Measurements from ENCODE around the gene CALHM1. TPM values are rescaled to one million over a fixed set of nuclear protein-coding genes. Genes with fewer than 3 reads are reported as not detected.

Gene CALHM1
- polyA plus RNA-seq, 2 donors = not detected

DNA sequence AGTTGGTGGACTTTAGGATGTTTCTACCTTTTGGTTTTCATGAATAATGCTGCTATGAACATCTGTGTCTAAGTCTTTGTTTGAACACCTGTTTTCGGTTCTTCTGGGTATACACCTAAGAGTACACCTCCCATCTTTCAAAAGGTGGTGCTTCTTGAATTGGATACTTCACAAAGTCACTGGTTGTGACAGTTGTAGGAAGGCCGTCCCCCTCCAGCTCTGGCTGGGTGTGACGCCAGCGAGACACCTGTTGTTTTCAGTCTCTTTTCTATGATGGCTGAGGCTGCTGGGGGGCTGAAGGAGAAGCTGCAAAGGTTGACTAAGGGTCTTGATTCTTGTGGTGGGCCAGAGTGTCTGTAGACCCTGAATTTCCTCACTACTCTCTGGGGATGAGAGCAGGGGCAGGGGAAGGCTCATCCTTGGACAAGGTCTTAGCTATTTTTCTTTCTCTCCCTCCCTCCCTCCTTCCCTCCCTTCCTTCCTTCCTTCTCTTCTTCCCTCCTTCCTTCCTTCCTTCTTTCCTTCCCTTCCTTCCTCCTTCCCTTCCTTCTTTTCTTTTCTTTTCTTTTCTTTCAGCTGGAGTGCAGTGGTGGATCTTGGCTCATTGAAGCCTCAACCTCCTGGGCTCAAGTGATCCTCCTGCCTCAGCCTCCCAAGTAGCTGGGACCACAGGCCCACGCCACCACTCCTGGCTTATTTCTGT, 40.4 kb upstream of the CALHM1 start:
- WGBS, 2 donors = 72 to 77% methylated on average over 5 of the region's 5 CpGs
- Histone ChIP-seq H3K27me3 (ENCODE audit: control insufficient read depth in 1 of 2, insufficient read depth in 2 of 2, low read length in 2 of 2) (peaks cover 0 to 6% of the 10 kb centered on the region in 2 donors), H3K9me3 (ENCODE audit: control insufficient read depth in 2 of 2, insufficient read depth in 1 of 2, low read depth in 1 of 2, low read length in 1 of 2) (no peaks in the 10 kb centered on the region), H3K36me3 (ENCODE audit: control insufficient read depth in 2 of 2, insufficient read depth in 2 of 2, low read length in 1 of 2) (no peaks in the 10 kb centered on the region), H3K27ac (ENCODE audit: low read depth in 2 of 2, low read length in 1 of 2) (no peak overlapping the region), H3K4me1 (ENCODE audit: control insufficient read depth in 2 of 2, insufficient read depth in 2 of 2, low read length in 1 of 2) (peaks cover 2 to 5% of the 10 kb centered on the region in 2 donors), H3K4me3 (ENCODE audit: low read depth in 1 of 2, low read length in 2 of 2) (no peak overlapping the region)

DNA sequence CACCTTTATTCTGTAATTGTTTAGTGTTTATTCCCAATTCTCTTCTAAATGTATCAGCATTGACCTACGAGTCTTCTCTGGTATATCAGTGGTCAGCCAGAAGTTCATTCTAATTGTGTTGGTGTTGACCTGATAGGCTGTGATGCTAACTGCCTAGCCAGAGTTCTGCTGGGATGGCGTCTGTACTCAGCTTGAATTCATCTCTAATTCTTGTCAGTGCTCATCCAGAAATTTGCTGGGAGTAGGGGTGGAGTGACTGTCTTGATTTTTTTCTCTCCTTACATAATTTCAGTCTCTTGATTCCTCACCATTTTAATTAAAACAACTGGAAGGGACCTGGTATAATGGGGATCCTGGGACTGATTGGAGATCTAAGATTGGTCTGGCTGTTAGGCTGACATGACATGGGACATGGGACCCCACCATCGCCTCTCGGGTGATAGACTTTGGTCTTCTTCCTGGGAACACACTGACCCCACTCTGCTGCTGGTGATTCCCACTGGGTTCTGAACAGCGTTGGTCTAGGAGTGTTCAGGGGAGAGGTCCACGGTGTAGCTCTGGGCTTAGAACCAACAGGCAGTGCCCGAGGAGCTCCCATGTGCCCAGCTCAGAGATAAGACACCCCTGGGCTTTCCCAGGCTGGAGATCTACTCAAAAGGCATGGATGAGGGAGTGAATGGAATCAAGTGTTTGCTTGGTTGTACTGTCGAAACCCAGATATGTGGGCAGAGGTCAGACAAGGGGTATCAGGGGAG, 38.6 kb upstream of the CALHM1 start:
- peaks cover 3 to 8% of the 10 kb centered on the region in 2 donors for H3K4me1 ChIP-seq (ENCODE audit: control insufficient read depth in 2 of 2, insufficient read depth in 2 of 2, low read length in 1 of 2)
- H3K27ac ChIP-seq (ENCODE audit: low read depth in 2 of 2, low read length in 1 of 2) = no peak overlapping the region
- no peaks in the 10 kb centered on the region for H3K36me3 ChIP-seq (ENCODE audit: control insufficient read depth in 2 of 2, insufficient read depth in 2 of 2, low read length in 1 of 2)
- no peaks in the 10 kb centered on the region for H3K9me3 ChIP-seq (ENCODE audit: control insufficient read depth in 2 of 2, insufficient read depth in 1 of 2, low read depth in 1 of 2, low read length in 1 of 2)
- WGBS, 2 donors = 77 to 84% methylated on average over 8 of the region's 8 CpGs
- H3K4me3 ChIP-seq (ENCODE audit: low read depth in 1 of 2, low read length in 2 of 2) = no peak overlapping the region
- H3K27me3 ChIP-seq (ENCODE audit: control insufficient read depth in 1 of 2, insufficient read depth in 2 of 2, low read length in 2 of 2) = peaks cover 0 to 7% of the 10 kb centered on the region in 2 donors

DNA sequence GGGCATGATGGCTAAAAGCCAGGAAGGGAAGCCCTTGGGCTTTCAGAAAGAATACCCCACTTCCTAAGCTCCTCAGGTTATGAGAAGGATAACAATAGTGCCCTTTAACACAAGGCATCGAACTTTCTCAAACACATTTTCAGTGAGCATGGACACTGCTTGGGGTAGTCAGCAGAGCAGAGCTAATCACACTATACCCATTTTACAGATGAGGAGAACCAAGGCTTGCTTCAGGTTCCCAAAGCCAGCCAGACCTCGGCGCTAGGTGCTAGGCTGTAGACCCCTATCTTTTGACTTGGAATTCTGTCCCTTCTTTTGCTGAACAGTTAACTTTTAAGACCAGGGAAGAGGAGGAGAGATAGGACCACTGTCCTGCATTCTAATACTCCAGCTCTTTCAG, 36.6 kb upstream of the CALHM1 start:
- Histone ChIP-seq H3K27me3 (ENCODE audit: control insufficient read depth in 1 of 2, insufficient read depth in 2 of 2, low read length in 2 of 2) (peaks cover 0 to 7% of the 10 kb centered on the region in 2 donors), H3K9me3 (ENCODE audit: control insufficient read depth in 2 of 2, insufficient read depth in 1 of 2, low read depth in 1 of 2, low read length in 1 of 2) (no peaks in the 10 kb centered on the region), H3K36me3 (ENCODE audit: control insufficient read depth in 2 of 2, insufficient read depth in 2 of 2, low read length in 1 of 2) (no peaks in the 10 kb centered on the region), H3K4me1 (ENCODE audit: control insufficient read depth in 2 of 2, insufficient read depth in 2 of 2, low read length in 1 of 2) (peaks cover 3 to 8% of the 10 kb centered on the region in 2 donors), H3K27ac (ENCODE audit: low read depth in 2 of 2, low read length in 1 of 2) (no peak overlapping the region), H3K4me3 (ENCODE audit: low read depth in 1 of 2, low read length in 2 of 2) (no peak overlapping the region)
- WGBS, 2 donors = 86 to 89% methylated on average over 3 of the region's 3 CpGs

DNA sequence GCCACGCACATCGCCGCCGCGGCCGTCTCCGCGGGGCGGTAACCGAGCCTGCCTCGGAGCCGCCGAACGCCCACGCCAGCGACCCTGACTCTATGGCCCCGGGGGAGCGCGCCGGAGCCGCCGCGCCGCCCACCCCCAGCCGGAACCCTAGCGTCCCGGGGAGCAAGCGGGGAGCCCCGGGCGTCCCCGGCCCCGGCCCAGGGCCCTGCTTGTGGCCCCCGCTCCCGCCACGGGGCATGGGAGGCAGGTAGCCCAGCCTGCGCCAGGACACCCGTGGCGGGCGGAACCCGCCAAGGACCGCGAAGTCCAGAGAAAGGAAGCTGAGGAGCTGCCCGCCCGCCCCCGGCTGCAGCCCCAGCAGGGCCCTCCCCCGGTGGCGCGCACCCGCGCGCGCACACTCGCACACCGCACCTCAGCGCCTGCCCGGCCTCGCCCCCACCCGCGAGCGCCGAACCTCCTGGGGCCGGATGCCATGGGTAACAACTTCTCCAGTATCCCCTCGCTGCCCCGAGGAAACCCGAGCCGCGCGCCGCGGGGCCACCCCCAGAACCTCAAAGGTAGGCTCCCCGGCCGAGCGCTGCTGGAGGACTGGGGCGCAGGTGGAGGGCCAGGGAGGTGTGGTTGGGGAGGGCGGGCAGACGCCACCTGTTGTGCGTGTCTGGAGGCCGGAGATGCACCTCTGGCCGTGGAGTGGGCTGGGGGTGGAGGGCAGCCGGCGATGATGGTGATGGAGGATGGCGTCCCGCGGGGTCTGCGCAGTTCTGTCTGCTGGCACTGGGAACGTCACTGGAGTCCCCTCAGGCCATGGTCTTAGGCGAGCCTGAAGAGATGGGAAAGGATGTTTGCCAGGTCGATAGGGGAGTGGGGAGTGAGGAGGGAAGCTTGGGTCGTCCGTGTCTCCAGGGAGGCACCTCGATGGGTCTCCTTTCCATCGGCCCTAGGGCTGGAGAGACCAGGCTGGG, 35.5 kb upstream of the CALHM1 start:
- WGBS, 2 donors = 2% methylated on average over 51 to 92 of the region's 92 CpGs
- Histone ChIP-seq H3K4me3 (ENCODE audit: low read depth in 1 of 2, low read length in 2 of 2) (peak overlapping the region; percentile 24 to 48), H3K9me3 (ENCODE audit: control insufficient read depth in 2 of 2, insufficient read depth in 1 of 2, low read depth in 1 of 2, low read length in 1 of 2) (no peaks in the 10 kb centered on the region), H3K27me3 (ENCODE audit: control insufficient read depth in 1 of 2, insufficient read depth in 2 of 2, low read length in 2 of 2) (peaks cover 0 to 7% of the 10 kb centered on the region in 2 donors), H3K36me3 (ENCODE audit: control insufficient read depth in 2 of 2, insufficient read depth in 2 of 2, low read length in 1 of 2) (no peaks in the 10 kb centered on the region), H3K4me1 (ENCODE audit: control insufficient read depth in 2 of 2, insufficient read depth in 2 of 2, low read length in 1 of 2) (peaks cover 3 to 8% of the 10 kb centered on the region in 2 donors), H3K27ac (ENCODE audit: low read depth in 2 of 2, low read length in 1 of 2) (no peak overlapping the region)

DNA sequence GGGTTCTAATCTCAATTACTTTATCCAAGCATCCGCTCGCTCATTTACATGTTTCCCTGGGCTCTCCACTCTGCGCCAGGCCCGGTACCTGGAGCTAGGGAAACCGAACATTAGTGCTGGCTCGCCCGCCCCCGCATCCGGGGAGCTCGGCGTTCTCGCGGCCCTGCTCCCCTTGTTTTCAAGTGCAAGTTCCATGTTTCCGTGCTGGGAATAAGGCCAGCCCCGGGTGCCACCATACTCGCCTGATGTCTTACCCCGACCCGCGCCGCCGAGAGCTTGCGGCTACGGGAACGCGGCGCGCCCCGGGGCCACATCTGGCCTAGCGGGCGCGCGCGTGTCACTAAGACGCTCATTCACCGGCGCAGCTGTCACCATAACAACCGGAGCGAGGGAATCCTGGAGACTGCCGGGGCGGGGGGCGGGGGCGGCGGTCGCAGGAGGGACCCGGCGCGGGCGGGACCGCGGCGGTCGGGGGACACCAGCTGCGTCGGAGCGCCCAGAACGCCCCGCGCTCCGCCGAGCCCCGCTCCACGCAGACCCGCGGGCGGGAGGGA, 34.7 kb upstream of the CALHM1 start, which contains the start of gene NEURL1:
Gene NEURL1, plus strand, starts transcription at position 344 of the 554 bp plus-strand sequence. CDS start 683 bp downstream, outside the sequence.
- no peaks in the 10 kb centered on the region for H3K36me3 ChIP-seq (ENCODE audit: control insufficient read depth in 2 of 2, insufficient read depth in 2 of 2, low read length in 1 of 2)
- WGBS, 2 donors = 2 to 3% methylated on average over 63 to 65 of the region's 65 CpGs
- H3K27ac ChIP-seq (ENCODE audit: low read depth in 2 of 2, low read length in 1 of 2) = no peak within 1 kb of the TSS
- peaks cover 0 to 7% of the 10 kb centered on the region in 2 donors for H3K27me3 ChIP-seq (ENCODE audit: control insufficient read depth in 1 of 2, insufficient read depth in 2 of 2, low read length in 2 of 2)
- H3K4me1 ChIP-seq (ENCODE audit: control insufficient read depth in 2 of 2, insufficient read depth in 2 of 2, low read length in 1 of 2) = peaks cover 3 to 8% of the 10 kb centered on the region in 2 donors
- no peaks in the 10 kb centered on the region for H3K9me3 ChIP-seq (ENCODE audit: control insufficient read depth in 2 of 2, insufficient read depth in 1 of 2, low read depth in 1 of 2, low read length in 1 of 2)
- peak within 1 kb of the TSS; percentile 24 to 48 for H3K4me3 ChIP-seq (ENCODE audit: low read depth in 1 of 2, low read length in 2 of 2)

DNA sequence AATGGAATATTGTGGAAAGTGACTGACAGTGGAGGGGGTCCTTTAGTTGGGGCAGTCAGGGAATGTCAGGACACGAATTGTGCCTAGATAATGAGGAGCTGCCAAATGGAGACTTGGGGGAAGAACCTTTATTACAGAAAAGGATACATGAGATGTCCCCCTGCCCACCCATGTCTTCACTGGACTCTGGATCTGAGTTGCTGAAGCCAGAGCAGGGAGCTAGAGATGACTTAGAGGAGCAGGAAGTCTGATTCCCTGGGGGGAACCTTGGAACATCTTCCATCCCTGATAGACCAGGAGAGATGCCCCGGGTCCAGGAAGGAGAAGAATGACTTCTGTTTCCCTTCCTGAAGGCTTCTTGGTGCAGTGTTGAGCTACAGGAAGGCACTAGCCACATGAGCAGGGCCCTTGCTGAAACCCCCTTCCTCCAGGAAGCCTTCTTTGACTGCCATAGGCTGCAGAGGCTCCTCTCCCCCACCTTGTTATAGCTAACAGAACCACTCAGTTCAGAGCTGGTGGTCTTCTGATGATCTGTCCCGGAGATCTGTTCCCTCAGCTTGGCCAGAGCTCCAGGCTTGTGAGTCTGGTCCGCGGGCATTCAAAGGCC, 34.1 kb upstream of the CALHM1 start:
- Histone ChIP-seq H3K9me3 (ENCODE audit: control insufficient read depth in 2 of 2, insufficient read depth in 1 of 2, low read depth in 1 of 2, low read length in 1 of 2) (no peaks in the 10 kb centered on the region), H3K4me3 (ENCODE audit: low read depth in 1 of 2, low read length in 2 of 2) (no peak overlapping the region), H3K27ac (ENCODE audit: low read depth in 2 of 2, low read length in 1 of 2) (no peak overlapping the region), H3K4me1 (ENCODE audit: control insufficient read depth in 2 of 2, insufficient read depth in 2 of 2, low read length in 1 of 2) (peaks cover 3 to 8% of the 10 kb centered on the region in 2 donors), H3K36me3 (ENCODE audit: control insufficient read depth in 2 of 2, insufficient read depth in 2 of 2, low read length in 1 of 2) (no peaks in the 10 kb centered on the region), H3K27me3 (ENCODE audit: control insufficient read depth in 1 of 2, insufficient read depth in 2 of 2, low read length in 2 of 2) (peaks cover 0 to 7% of the 10 kb centered on the region in 2 donors)
- WGBS, 2 donors = 74 to 81% methylated on average over 5 of the region's 5 CpGs

DNA sequence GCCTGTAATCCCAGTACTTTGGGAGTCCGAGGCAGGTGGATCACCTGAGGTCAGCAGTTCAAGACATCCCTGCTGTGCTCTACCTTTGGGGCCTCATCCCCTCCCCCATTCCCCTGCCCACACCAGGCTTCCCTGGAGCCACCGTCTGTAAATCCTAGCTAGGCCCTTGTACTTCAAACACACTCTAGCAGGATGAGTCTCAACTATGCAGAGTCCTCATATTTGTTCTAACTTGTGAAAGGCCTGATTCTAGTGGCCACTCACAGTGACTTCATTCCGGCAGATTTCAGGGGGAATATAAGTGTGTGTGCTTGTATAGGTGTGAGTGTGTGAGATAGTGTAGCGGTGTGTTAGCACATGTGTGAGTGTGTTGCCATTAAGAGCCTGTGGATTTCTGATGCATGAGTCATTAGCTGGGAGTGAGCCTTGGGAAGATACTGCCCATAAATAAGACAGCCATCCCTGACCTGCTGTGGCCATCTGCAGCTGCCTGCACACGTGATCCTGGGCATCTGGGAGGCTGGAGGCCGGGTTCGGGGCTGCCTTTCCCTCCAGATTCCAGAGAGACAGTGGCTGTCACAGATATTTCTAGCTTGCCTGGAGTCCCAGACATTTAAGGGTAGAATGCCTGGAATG, 33.1 kb upstream of the CALHM1 start:
- no peak overlapping the region for H3K4me3 ChIP-seq (ENCODE audit: low read depth in 1 of 2, low read length in 2 of 2)
- WGBS, 2 donors = 67 to 69% methylated on average over 7 of the region's 7 CpGs
- no peaks in the 10 kb centered on the region for H3K9me3 ChIP-seq (ENCODE audit: control insufficient read depth in 2 of 2, insufficient read depth in 1 of 2, low read depth in 1 of 2, low read length in 1 of 2)
- no peak overlapping the region for H3K27ac ChIP-seq (ENCODE audit: low read depth in 2 of 2, low read length in 1 of 2)
- peaks cover 3 to 8% of the 10 kb centered on the region in 2 donors for H3K4me1 ChIP-seq (ENCODE audit: control insufficient read depth in 2 of 2, insufficient read depth in 2 of 2, low read length in 1 of 2)
- peaks cover 0 to 7% of the 10 kb centered on the region in 2 donors for H3K27me3 ChIP-seq (ENCODE audit: control insufficient read depth in 1 of 2, insufficient read depth in 2 of 2, low read length in 2 of 2)
- no peaks in the 10 kb centered on the region for H3K36me3 ChIP-seq (ENCODE audit: control insufficient read depth in 2 of 2, insufficient read depth in 2 of 2, low read length in 1 of 2)

DNA sequence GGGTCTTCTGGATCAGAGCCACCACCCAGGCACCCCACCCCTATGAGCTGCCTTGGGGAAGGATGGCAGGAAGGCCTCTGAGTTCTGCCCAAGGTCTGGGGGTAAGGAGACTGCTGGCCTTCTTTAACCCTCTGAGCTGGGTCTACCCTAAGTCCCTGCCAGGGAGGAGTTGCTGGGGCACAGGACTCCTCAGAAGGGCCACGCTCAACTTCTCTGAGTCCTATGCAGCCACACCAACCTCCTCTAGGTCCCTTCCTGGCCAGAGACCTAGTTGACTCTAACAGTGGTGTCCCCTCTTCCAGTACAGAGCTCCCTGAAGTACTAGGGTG, 32.2 kb upstream of the CALHM1 start:
- H3K9me3 ChIP-seq (ENCODE audit: control insufficient read depth in 2 of 2, insufficient read depth in 1 of 2, low read depth in 1 of 2, low read length in 1 of 2) = no peaks in the 10 kb centered on the region
- 93 to 94% methylated on average over 1 of the region's 1 CpG for WGBS, 2 donors
- H3K27ac ChIP-seq (ENCODE audit: low read depth in 2 of 2, low read length in 1 of 2) = no peak overlapping the region
- H3K27me3 ChIP-seq (ENCODE audit: control insufficient read depth in 1 of 2, insufficient read depth in 2 of 2, low read length in 2 of 2) = peaks cover 0 to 7% of the 10 kb centered on the region in 2 donors
- no peaks in the 10 kb centered on the region for H3K36me3 ChIP-seq (ENCODE audit: control insufficient read depth in 2 of 2, insufficient read depth in 2 of 2, low read length in 1 of 2)
- peaks cover 3 to 8% of the 10 kb centered on the region in 2 donors for H3K4me1 ChIP-seq (ENCODE audit: control insufficient read depth in 2 of 2, insufficient read depth in 2 of 2, low read length in 1 of 2)
- H3K4me3 ChIP-seq (ENCODE audit: low read depth in 1 of 2, low read length in 2 of 2) = no peak overlapping the region
